Measurements from ENCODE around the gene IRX3. TPM values are rescaled to one million over a fixed set of nuclear protein-coding genes. Genes with fewer than 3 reads are reported as not detected.

Gene IRX3
- total RNA-seq, 2 donors from 2014 or later = 33.2 to 95.1 TPM

GRCh38 chr16:54288835-54289241 lies 2.3 kb upstream of the IRX3 start:
- H3K4me3 ChIP-seq = no peak overlapping the region
- H3K27ac ChIP-seq = no peak overlapping the region
- 67% methylated on average over 25 of the region's 25 CpGs for WGBS
- intact Hi-C loops (cut with DNase I) = loop anchor here (10.0 kb wide), 1 partner anchor 374 kb away; no protein-coding TSS in a partner anchor
- H3K27me3 ChIP-seq (replicated peaks; ENCODE audit: insufficient read depth) = no peaks in the 10 kb centered on the region
- peaks cover 0 to 6% of the 10 kb centered on the region in 2 donors for H3K36me3 ChIP-seq
- no peak for TF ChIP-seq POLR2AphosphoS5 (IDR thresholded peaks at IDR 0.05)
- TF ChIP-seq POLR2A (IDR thresholded peaks at IDR 0.05) = no peak
- TF ChIP-seq, protein P1, sequence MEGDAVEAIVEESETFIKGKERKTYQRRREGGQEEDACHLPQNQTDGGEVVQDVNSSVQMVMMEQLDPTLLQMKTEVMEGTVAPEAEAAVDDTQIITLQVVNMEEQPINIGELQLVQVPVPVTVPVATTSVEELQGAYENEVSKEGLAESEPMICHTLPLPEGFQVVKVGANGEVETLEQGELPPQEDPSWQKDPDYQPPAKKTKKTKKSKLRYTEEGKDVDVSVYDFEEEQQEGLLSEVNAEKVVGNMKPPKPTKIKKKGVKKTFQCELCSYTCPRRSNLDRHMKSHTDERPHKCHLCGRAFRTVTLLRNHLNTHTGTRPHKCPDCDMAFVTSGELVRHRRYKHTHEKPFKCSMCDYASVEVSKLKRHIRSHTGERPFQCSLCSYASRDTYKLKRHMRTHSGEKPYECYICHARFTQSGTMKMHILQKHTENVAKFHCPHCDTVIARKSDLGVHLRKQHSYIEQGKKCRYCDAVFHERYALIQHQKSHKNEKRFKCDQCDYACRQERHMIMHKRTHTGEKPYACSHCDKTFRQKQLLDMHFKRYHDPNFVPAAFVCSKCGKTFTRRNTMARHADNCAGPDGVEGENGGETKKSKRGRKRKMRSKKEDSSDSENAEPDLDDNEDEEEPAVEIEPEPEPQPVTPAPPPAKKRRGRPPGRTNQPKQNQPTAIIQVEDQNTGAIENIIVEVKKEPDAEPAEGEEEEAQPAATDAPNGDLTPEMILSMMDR (IDR thresholded peaks at IDR 0.05) = no peak
- H3K4me1 ChIP-seq (replicated peaks) = no peaks in the 10 kb centered on the region
- no peak for DNase-seq (ENCODE audit: low spot score)
- no peaks in the 10 kb centered on the region for H3K9me3 ChIP-seq

GRCh38 chr16:54288030-54288834 lies 1.6 kb upstream of the IRX3 start:
- Histone ChIP-seq H3K4me3 (no peak overlapping the region), H3K27ac (no peak overlapping the region), H3K4me1 (replicated peaks) (no peaks in the 10 kb centered on the region), H3K9me3 (no peaks in the 10 kb centered on the region), H3K36me3 (peaks cover 0 to 6% of the 10 kb centered on the region in 2 donors), H3K27me3 (replicated peaks; ENCODE audit: insufficient read depth) (no peaks in the 10 kb centered on the region)
- 68% methylated on average over 38 of the region's 38 CpGs for WGBS
- no peak for DNase-seq (ENCODE audit: low spot score)
- TF ChIP-seq POLR2A (IDR thresholded peaks at IDR 0.05) (no peak), POLR2AphosphoS5 (IDR thresholded peaks at IDR 0.05) (no peak)
- TF ChIP-seq, protein P1 (IDR thresholded peaks at IDR 0.05) = no peak
- intact Hi-C loops (cut with DNase I) = loop anchor here (10.0 kb wide), 1 partner anchor 373 kb away; no protein-coding TSS in a partner anchor

GRCh38 chr16:54287131-54288029 lies 793 bp upstream of the IRX3 start:
- intact Hi-C loops (cut with DNase I) = loop anchor here (10.0 kb wide), 1 partner anchor 373 kb away; no protein-coding TSS in a partner anchor
- WGBS = 14% methylated on average over 61 of the region's 61 CpGs
- peak overlapping the region; percentile 97 to 98 for H3K27ac ChIP-seq
- H3K9me3 ChIP-seq = no peaks in the 10 kb centered on the region
- H3K27me3 ChIP-seq (replicated peaks; ENCODE audit: insufficient read depth) = no peaks in the 10 kb centered on the region
- TF ChIP-seq, protein P1 (IDR thresholded peaks at IDR 0.05) = no peak
- TF ChIP-seq POLR2AphosphoS5 (IDR thresholded peaks at IDR 0.05) (no peak), POLR2A (IDR thresholded peaks at IDR 0.05) (no peak)
- peaks cover 0 to 6% of the 10 kb centered on the region in 2 donors for H3K36me3 ChIP-seq
- peak overlapping the region; percentile 54 to 87 for H3K4me3 ChIP-seq
- peak; percentile 25 for DNase-seq (ENCODE audit: low spot score)
- no peaks in the 10 kb centered on the region for H3K4me1 ChIP-seq (replicated peaks)

GRCh38 chr16:54286090-54286365 lies 559 bp downstream of the IRX3 start:
- no peaks in the 10 kb centered on the region for H3K27me3 ChIP-seq (replicated peaks; ENCODE audit: insufficient read depth)
- TF ChIP-seq, protein P1 (IDR thresholded peaks at IDR 0.05) = no peak
- TF ChIP-seq POLR2A (IDR thresholded peaks at IDR 0.05) (no peak), POLR2AphosphoS5 (IDR thresholded peaks at IDR 0.05) (no peak)
- peak; percentile 89 for DNase-seq (ENCODE audit: low spot score)
- intact Hi-C loops (cut with DNase I) = loop anchor here (10.0 kb wide), 1 partner anchor 371 kb away; no protein-coding TSS in a partner anchor
- peak overlapping the region; percentile 97 to 98 for H3K27ac ChIP-seq
- no peaks in the 10 kb centered on the region for H3K9me3 ChIP-seq
- WGBS = 1% methylated on average over 33 of the region's 43 CpGs
- no peaks in the 10 kb centered on the region for H3K4me1 ChIP-seq (replicated peaks)
- H3K36me3 ChIP-seq = peaks cover 0 to 6% of the 10 kb centered on the region in 2 donors
- H3K4me3 ChIP-seq = peak overlapping the region; percentile 54 to 87

Data from prostate gland (tissue), 2 donors.